Neural cell (in vitro differentiated cells): ENCODE measurements around the gene PRKRIP1. TPM values are rescaled to one million over a fixed set of nuclear protein-coding genes. Genes with fewer than 3 reads are reported as not detected.

ENCODE experiments used
- H2AFZ ChIP-seq: fragments of 200-600, 300-800 bp; sonication (generic), shearing (Covaris generic); 2 replicates; pipeline ENCODE4 v1.6.0; 2014; ENCODE audit warnings: low read depth, mild to moderate bottlenecking, antibody characterized with exemption, low read length, moderate library complexity
- H3F3A ChIP-seq: fragments of 200-600 bp; shearing (Covaris generic); 2 replicates; pipeline ENCODE4 v1.6.1; 2016; ENCODE audit warnings: mild to moderate bottlenecking, moderate library complexity, mixed read lengths, antibody characterized with exemption, low read length; ENCODE audit not compliant: insufficient read depth, poor library complexity, severe bottlenecking
- H3K27ac ChIP-seq: fragments of 200-600, 300-800 bp; sonication (generic), shearing (Covaris generic); 2 replicates; pipeline ENCODE4 v1.5.1; 2014; ENCODE audit warnings: mild to moderate bottlenecking, low read length, moderate library complexity
- H3K27me3 ChIP-seq: fragments of 300-800, 200-600 bp; sonication (generic), shearing (Covaris generic); 2 replicates; pipeline ENCODE4 v1.6.0; 2014; ENCODE audit warnings: mild to moderate bottlenecking, low read depth, low read length, moderate library complexity; ENCODE audit not compliant: insufficient read depth
- H3K36me3 ChIP-seq: fragments of 300-800, 200-600 bp; sonication (generic), shearing (Covaris generic); 2 replicates; pipeline ENCODE4 v1.5.1; 2014; ENCODE audit warnings: mild to moderate bottlenecking, antibody characterized with exemption, low read length, moderate library complexity; ENCODE audit not compliant: insufficient read depth
- H3K4me2 ChIP-seq: fragments of 300-800, 200-600 bp; sonication (generic), shearing (Covaris generic); 2 replicates; pipeline ENCODE4 v1.6.0; 2014; ENCODE audit warnings: mild to moderate bottlenecking, low read length
- H3K4me3 ChIP-seq: fragments of 300-800, 200-600 bp; sonication (generic), shearing (Covaris generic); 2 replicates; pipeline ENCODE4 v1.5.1; 2014; ENCODE audit warnings: mild to moderate bottlenecking, low read length, moderate library complexity
- H3K79me2 ChIP-seq: fragments of 200-600 bp; shearing (Covaris generic); replicated peaks from 2 replicates; pipeline ENCODE4 v1.6.0; 2014; ENCODE audit warnings: mild to moderate bottlenecking, low read length, moderate library complexity; ENCODE audit not compliant: insufficient read depth
- H3K9ac ChIP-seq: fragments of 300-800, 200-600 bp; sonication (generic), shearing (Covaris generic); 2 replicates; pipeline ENCODE4 v1.6.1; 2016; ENCODE audit warnings: mild to moderate bottlenecking, low read length, mixed read lengths
- H3K9me2 ChIP-seq: fragments of 200-600 bp; shearing (Covaris generic); 2 replicates; pipeline ENCODE4 v1.6.1; 2016; ENCODE audit warnings: mild to moderate bottlenecking, low read length, mixed read lengths; ENCODE audit not compliant: insufficient read depth
- H3K9me3 ChIP-seq: fragments of 200-600, 300-800 bp; sonication (generic), shearing (Covaris generic); 2 replicates; pipeline ENCODE4 v1.6.1; 2016; ENCODE audit warnings: mild to moderate bottlenecking, mixed run types, low read length, moderate library complexity, mixed read lengths
- H4K20me1 ChIP-seq: fragments of 200-600 bp; shearing (Covaris generic); 2 replicates; pipeline ENCODE4 v1.6.1; 2016; ENCODE audit warnings: mild to moderate bottlenecking, mixed run types; ENCODE audit not compliant: insufficient read depth
- EP300 ChIP-seq: fragments of 450-650 bp; conservative IDR thresholded peaks from 2 replicates; pipeline ENCODE4 v1.6.1; 2014; ENCODE audit warnings: antibody characterized with exemption, mild to moderate bottlenecking, moderate library complexity; ENCODE audit not compliant: poor library complexity, severe bottlenecking
- EZH2 ChIP-seq: fragments of 200-600, 300-800 bp; shearing (Covaris generic), sonication (generic); IDR thresholded peaks from 2 replicates; pipeline ENCODE4 v1.6.1; 2014; ENCODE audit warnings: antibody characterized with exemption, low read length, borderline replicate concordance, mild to moderate bottlenecking; ENCODE audit not compliant: insufficient read depth, poor library complexity, severe bottlenecking
- MXI1 ChIP-seq: fragments of 450-650 bp; conservative IDR thresholded peaks from 2 replicates; pipeline ENCODE4 v1.6.1; 2014; ENCODE audit warnings: antibody characterized with exemption, mild to moderate bottlenecking; ENCODE audit not compliant: poor library complexity, severe bottlenecking
- POLR2AphosphoS5 ChIP-seq: IDR thresholded peaks from 2 replicates; pipeline ENCODE4 v1.6.1; 2012
- RAD21 ChIP-seq: fragments of 450-650 bp; conservative IDR thresholded peaks from 2 replicates; pipeline ENCODE4 v1.6.1; 2014; ENCODE audit warnings: antibody characterized with exemption, mild to moderate bottlenecking, moderate library complexity
- SMC3 ChIP-seq: fragments of 450-650 bp; conservative IDR thresholded peaks from 2 replicates; pipeline ENCODE4 v1.6.1; 2014; ENCODE audit warnings: antibody characterized with exemption, mild to moderate bottlenecking, moderate library complexity; ENCODE audit not compliant: poor library complexity
- TAF1 ChIP-seq: IDR thresholded peaks from 2 replicates; pipeline ENCODE4 v1.6.1; 2012; ENCODE audit warnings: low read depth
- polyA plus RNA-seq: library from polyadenylated mRNA; depleted of rRNA; stranded (reverse); fragments of >200 nt; gene quantifications from 2 replicates; pipeline ENCODE4 v1.2.3, GENCODE V29; 2014
- TF ChIP-seq, protein P1 (sequence below): IDR thresholded peaks from 2 replicates; pipeline ENCODE4 v1.6.1; 2012; ENCODE audit warnings: borderline replicate concordance
- TF ChIP-seq, protein P2 (sequence below): fragments of 450-650 bp; IDR thresholded peaks from 2 replicates; pipeline ENCODE4 v1.5.1; 2014; ENCODE audit warnings: antibody characterized with exemption, mild to moderate bottlenecking, moderate library complexity; ENCODE audit not compliant: poor library complexity, severe bottlenecking

Gene PRKRIP1
- polyA plus RNA-seq, 1 donor from 2014 or later: 113 TPM

DNA sequence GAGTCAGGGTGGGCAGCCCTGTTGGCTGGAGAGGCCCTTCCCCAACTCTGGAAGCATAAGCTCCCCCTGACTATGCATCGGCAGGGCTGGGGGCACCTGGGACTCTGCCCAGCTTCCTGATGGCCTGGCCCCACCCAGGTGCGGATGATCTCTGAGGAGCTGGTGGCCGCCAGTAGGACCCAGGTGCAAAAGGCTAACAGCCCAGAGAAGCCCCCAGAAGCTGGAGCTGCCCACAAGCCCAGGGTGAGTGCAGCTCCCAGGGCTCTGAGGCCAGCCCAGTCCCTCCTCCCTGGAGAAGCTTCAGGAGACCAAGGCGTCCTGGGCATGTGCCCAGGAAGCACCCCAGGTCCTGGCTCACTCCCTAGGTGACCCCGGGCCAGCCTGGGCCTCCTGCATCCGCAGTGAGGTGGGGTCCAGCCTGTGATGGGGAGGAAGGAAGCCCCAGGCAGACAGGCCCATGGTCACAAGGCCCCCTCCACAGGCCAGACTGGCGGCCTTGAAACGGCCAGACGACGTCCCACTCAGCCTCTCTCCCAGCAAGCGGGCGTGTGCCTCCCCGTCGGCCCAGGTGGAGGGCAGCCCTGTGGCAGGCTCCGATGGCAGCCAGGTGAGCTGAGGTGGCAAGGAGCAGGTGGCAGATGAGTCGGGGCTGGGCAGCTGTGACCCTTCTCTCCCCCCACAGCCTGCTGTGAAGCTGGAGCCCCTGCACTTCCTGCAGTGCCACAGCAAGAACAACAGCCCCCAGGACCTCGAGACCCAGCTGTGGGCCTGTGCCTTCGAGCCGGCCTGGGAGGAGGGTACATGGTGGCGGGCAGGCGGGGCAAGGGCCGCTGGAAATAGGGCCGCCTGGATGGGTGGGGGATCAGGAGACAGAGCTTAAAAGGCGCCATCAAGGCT lies 71.7 kb downstream of the PRKRIP1 start:
- H3K27me3 ChIP-seq: no peaks in the 10 kb centered on the region
- H3K27ac ChIP-seq: no peak overlapping the region
- no peaks in the 10 kb centered on the region for H3F3A ChIP-seq
- no peaks in the 10 kb centered on the region for H3K36me3 ChIP-seq
- no peaks in the 10 kb centered on the region for H3K9me2 ChIP-seq
- H3K4me3 ChIP-seq: no peak overlapping the region
- H3K79me2 ChIP-seq: peaks cover 14% of the 10 kb centered on the region
- no peak overlapping the region for H2AFZ ChIP-seq
- H3K9me3 ChIP-seq: no peaks in the 10 kb centered on the region
- no peaks in the 10 kb centered on the region for H4K20me1 ChIP-seq
- H3K9ac ChIP-seq: no peak overlapping the region
- no peak overlapping the region for H3K4me2 ChIP-seq
- no peak for TF ChIP-seq TAF1
- TF ChIP-seq EP300: no peak
- TF ChIP-seq, protein P1, sequence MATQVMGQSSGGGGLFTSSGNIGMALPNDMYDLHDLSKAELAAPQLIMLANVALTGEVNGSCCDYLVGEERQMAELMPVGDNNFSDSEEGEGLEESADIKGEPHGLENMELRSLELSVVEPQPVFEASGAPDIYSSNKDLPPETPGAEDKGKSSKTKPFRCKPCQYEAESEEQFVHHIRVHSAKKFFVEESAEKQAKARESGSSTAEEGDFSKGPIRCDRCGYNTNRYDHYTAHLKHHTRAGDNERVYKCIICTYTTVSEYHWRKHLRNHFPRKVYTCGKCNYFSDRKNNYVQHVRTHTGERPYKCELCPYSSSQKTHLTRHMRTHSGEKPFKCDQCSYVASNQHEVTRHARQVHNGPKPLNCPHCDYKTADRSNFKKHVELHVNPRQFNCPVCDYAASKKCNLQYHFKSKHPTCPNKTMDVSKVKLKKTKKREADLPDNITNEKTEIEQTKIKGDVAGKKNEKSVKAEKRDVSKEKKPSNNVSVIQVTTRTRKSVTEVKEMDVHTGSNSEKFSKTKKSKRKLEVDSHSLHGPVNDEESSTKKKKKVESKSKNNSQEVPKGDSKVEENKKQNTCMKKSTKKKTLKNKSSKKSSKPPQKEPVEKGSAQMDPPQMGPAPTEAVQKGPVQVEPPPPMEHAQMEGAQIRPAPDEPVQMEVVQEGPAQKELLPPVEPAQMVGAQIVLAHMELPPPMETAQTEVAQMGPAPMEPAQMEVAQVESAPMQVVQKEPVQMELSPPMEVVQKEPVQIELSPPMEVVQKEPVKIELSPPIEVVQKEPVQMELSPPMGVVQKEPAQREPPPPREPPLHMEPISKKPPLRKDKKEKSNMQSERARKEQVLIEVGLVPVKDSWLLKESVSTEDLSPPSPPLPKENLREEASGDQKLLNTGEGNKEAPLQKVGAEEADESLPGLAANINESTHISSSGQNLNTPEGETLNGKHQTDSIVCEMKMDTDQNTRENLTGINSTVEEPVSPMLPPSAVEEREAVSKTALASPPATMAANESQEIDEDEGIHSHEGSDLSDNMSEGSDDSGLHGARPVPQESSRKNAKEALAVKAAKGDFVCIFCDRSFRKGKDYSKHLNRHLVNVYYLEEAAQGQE: no peak
- TF ChIP-seq SMC3: no peak
- TF ChIP-seq MXI1: no peak
- no peak for TF ChIP-seq POLR2AphosphoS5
- no peak for TF ChIP-seq EZH2
- TF ChIP-seq, protein P2, sequence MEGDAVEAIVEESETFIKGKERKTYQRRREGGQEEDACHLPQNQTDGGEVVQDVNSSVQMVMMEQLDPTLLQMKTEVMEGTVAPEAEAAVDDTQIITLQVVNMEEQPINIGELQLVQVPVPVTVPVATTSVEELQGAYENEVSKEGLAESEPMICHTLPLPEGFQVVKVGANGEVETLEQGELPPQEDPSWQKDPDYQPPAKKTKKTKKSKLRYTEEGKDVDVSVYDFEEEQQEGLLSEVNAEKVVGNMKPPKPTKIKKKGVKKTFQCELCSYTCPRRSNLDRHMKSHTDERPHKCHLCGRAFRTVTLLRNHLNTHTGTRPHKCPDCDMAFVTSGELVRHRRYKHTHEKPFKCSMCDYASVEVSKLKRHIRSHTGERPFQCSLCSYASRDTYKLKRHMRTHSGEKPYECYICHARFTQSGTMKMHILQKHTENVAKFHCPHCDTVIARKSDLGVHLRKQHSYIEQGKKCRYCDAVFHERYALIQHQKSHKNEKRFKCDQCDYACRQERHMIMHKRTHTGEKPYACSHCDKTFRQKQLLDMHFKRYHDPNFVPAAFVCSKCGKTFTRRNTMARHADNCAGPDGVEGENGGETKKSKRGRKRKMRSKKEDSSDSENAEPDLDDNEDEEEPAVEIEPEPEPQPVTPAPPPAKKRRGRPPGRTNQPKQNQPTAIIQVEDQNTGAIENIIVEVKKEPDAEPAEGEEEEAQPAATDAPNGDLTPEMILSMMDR: no peak
- TF ChIP-seq RAD21: no peak

DNA sequence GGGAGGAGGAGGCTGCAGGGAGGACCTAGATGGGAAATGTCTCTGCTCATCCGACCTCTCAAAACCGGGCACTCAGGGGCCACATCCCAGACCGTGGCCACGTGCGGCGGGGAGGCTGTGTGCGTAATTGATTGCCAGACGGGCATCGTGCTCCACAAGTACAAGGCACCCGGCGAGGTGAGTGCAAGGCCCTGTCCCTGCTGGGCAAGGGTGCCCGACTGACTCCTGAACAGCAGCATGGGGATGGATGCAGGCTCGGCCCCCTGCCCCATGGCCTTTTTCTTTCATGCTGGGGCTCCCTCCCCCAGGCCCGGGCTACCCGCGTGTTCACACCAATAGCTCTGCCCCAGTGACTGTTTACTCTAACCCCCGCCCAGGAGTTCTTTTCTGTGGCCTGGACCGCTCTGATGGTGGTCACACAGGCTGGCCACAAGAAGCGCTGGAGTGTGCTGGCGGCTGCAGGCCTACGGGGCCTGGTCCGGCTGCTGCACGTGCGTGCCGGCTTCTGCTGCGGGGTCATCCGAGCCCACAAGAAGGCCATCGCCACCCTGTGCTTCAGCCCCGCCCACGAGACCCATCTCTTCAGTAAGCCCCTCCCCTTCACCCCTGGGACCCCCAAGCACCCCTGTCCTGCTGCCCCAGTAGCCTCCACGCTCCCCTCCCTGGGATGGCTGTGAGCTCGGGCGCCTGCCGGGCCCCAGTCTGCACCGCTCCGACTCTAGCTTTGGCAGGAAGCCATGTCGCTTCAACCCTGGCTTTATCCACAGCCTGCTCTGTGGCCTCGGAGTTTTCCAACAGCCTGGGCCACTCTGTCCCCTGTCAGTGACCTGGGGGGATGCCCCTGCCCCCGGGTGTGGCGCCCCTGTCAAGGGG lies 72.6 kb downstream of the PRKRIP1 start:
- Histone ChIP-seq H2AFZ (no peak overlapping the region), H3K27ac (no peak overlapping the region), H3K36me3 (no peaks in the 10 kb centered on the region), H3K9me3 (no peaks in the 10 kb centered on the region), H3K4me3 (no peak overlapping the region), H3K79me2 (peaks cover 11% of the 10 kb centered on the region), H3K9me2 (no peaks in the 10 kb centered on the region), H4K20me1 (no peaks in the 10 kb centered on the region), H3K27me3 (no peaks in the 10 kb centered on the region), H3K4me2 (no peak overlapping the region), H3K9ac (no peak overlapping the region), H3F3A (no peaks in the 10 kb centered on the region)
- no peak for TF ChIP-seq MXI1
- TF ChIP-seq EZH2: no peak
- TF ChIP-seq, protein P2: no peak
- TF ChIP-seq POLR2AphosphoS5: no peak
- TF ChIP-seq TAF1: no peak
- TF ChIP-seq RAD21: no peak
- TF ChIP-seq, protein P1: no peak
- TF ChIP-seq SMC3: no peak
- TF ChIP-seq EP300: no peak
